GM23338 (cell line): ENCODE data around the gene GIPC2. TPM values are rescaled to one million over a fixed set of nuclear protein-coding genes. Genes with fewer than 3 reads are reported as not detected.
A peak's percentile ranks its signal among the peaks of the same experiment; 100 is the strongest.

Experiments
- ATAC-seq: fragments of 200-7000 bp; cut with Tn5 transposase; 3 replicates; pipeline ENCODE4 v1.9.1; 2020
- DNase-seq: peaks from one replicate; pipeline ENCODE4 v3.0.0-alpha.2; 2015; ENCODE audit warnings: low spot score
- H2AFZ ChIP-seq: fragments of 200-600 bp; sonication (generic); 2 replicates; pipeline ENCODE4 v1.8.0; 2016; ENCODE audit warnings: antibody characterized with exemption, mild to moderate bottlenecking, moderate library complexity
- H3F3A ChIP-seq: fragments of 200-600 bp; sonication (generic); replicated peaks from 2 replicates; pipeline ENCODE4 v1.8.0; 2017; ENCODE audit warnings: antibody characterized with exemption, mixed run types, low read depth
- H3K27ac ChIP-seq: fragments of 200-600 bp; sonication (generic); 2 replicates; pipeline ENCODE4 v1.6.1; 2016; ENCODE audit warnings: low read depth
- H3K27me3 ChIP-seq: fragments of 200-600 bp; sonication (generic); 2 replicates; pipeline ENCODE4 v1.8.0; 2016; ENCODE audit warnings: mild to moderate bottlenecking, mixed run types, moderate library complexity; ENCODE audit not compliant: insufficient read depth
- H3K36me3 ChIP-seq: fragments of 200-600 bp; sonication (generic); 2 replicates; pipeline ENCODE4 v1.8.0; 2016; ENCODE audit warnings: mild to moderate bottlenecking; ENCODE audit not compliant: insufficient read depth
- H3K4me1 ChIP-seq: fragments of 200-600 bp; sonication (generic); 2 replicates; pipeline ENCODE4 v1.8.0; 2016; ENCODE audit warnings: mild to moderate bottlenecking, moderate library complexity; ENCODE audit not compliant: insufficient read depth
- H3K4me2 ChIP-seq: fragments of 200-600 bp; sonication (generic); 2 replicates; pipeline ENCODE4 v1.7.1; 2017; ENCODE audit warnings: mixed run types
- H3K4me3 ChIP-seq: fragments of 200-600 bp; sonication (generic); 2 replicates; pipeline ENCODE4 v1.6.1; 2016; ENCODE audit warnings: mixed run types
- H3K79me2 ChIP-seq: fragments of 200-600 bp; sonication (generic); replicated peaks from 2 replicates; pipeline ENCODE4 v1.8.0; 2017; ENCODE audit warnings: mild to moderate bottlenecking; ENCODE audit not compliant: insufficient read depth
- H3K9me2 ChIP-seq: fragments of 200-600 bp; sonication (generic); 2 replicates; pipeline ENCODE4 v1.8.0; 2017; ENCODE audit not compliant: insufficient read depth
- H4K20me1 ChIP-seq: fragments of 200-600 bp; sonication (generic); replicated peaks from 2 replicates; pipeline ENCODE4 v1.8.0; 2017; ENCODE audit warnings: mild to moderate bottlenecking; ENCODE audit not compliant: insufficient read depth
- H3K27ac Mint-ChIP-seq: 2 replicates; pipeline ENCODE4 v1.8.0; 2020; ENCODE audit warnings: inconsistent platforms, mild to moderate bottlenecking, moderate library complexity, mixed read lengths
- H3K27me3 Mint-ChIP-seq: 3 replicates; pipeline ENCODE4 v1.8.0; 2022; ENCODE audit warnings: low read depth, mild to moderate bottlenecking, moderate library complexity, mixed read lengths, inconsistent platforms; ENCODE audit not compliant: insufficient read depth, poor library complexity
- H3K36me3 Mint-ChIP-seq: 3 replicates; pipeline ENCODE4 v1.8.0; 2021; ENCODE audit warnings: low read depth, mild to moderate bottlenecking, inconsistent platforms, moderate library complexity, mixed read lengths
- H3K4me1 Mint-ChIP-seq: 3 replicates; pipeline ENCODE4 v1.8.0; 2020; ENCODE audit warnings: mild to moderate bottlenecking, inconsistent platforms, mixed read lengths
- H3K4me3 Mint-ChIP-seq: 3 replicates; pipeline ENCODE4 v1.8.0; 2021; ENCODE audit warnings: moderate library complexity, mild to moderate bottlenecking, inconsistent platforms, mixed read lengths
- H3K9me3 Mint-ChIP-seq: 3 replicates; pipeline ENCODE4 v1.8.0; 2020; ENCODE audit warnings: moderate library complexity, mild to moderate bottlenecking, inconsistent platforms, mixed read lengths
- CTCF ChIP-seq, 2 experiments: fragments of 200-600 bp in 1 of 2; sonication (generic) in 1 of 2; conservative IDR thresholded peaks; 2 replicates each; pipeline versions ENCODE4 v1.5.1 to v1.6.1; 2016 to 2017; ENCODE audit warnings: antibody characterized with exemption in 2 of 2, low read depth in 2 of 2, mild to moderate bottlenecking in 2 of 2, moderate library complexity in 1 of 2
- ETS1 ChIP-seq: IDR thresholded peaks from 2 replicates; pipeline ENCODE4 v1.6.1; 2016; ENCODE audit warnings: antibody characterized with exemption
- NANOG ChIP-seq: IDR thresholded peaks from 2 replicates; pipeline ENCODE4 v1.6.1; 2016; ENCODE audit warnings: antibody characterized with exemption, borderline replicate concordance
- POLR2AphosphoS5 ChIP-seq: IDR thresholded peaks from 2 replicates; pipeline ENCODE4 v1.6.1; 2016; ENCODE audit warnings: antibody characterized with exemption, low read depth
- STAT1 ChIP-seq: IDR thresholded peaks from one replicate; pipeline ENCODE4 v1.6.1; 2016; ENCODE audit warnings: antibody characterized with exemption; ENCODE audit not compliant: unreplicated experiment
- polyA plus RNA-seq: library from polyadenylated mRNA; unstranded; fragments of >200 nt; fragmentation: Nextera tagmentation; extraction: Ambion mirVana; gene quantifications from 2 replicates; pipeline ENCODE4 v1.2.1, GENCODE V29; 2016
- small RNA-seq: library from RNA; depleted of rRNA; stranded (forward); fragments of <200 nt; gene quantifications from one replicate; pipeline ENCODE3, GENCODE V24; 2014; ENCODE audit warnings: low replicate concordance
- total RNA-seq: library from RNA; depleted of rRNA; stranded (reverse); fragments of >200 nt; shearing (Covaris generic); gene quantifications from 2 replicates; pipeline ENCODE4 v1.2.3, GENCODE V29; 2014; rRNA removed

GIPC2 gene
- total and polyA plus RNA-seq, 2 experiments from 2014 or later = 1.2 to 1.5 TPM

GRCh38 chr1:78178816-78179215 lies 133.1 kb downstream of the GIPC2 start (continued):
- no peak for TF ChIP-seq CTCF (conservative IDR thresholded peaks at IDR 0.05; ENCODE audit: low read depth in 2 of 2)
- no peak for TF ChIP-seq STAT1

- no peak for ATAC-seq
- Mint-ChIP-seq H3K4me1 (no peaks in the 10 kb centered on the region), H3K27me3 (no peaks in the 10 kb centered on the region), H3K4me3 (no peak overlapping the region), H3K36me3 (no peaks in the 10 kb centered on the region), H3K9me3 (no peaks in the 10 kb centered on the region; the same call in 2 of the 3 replicates), H3K27ac (no peak overlapping the region)
- H3K4me2 ChIP-seq = no peak overlapping the region
- DNase-seq = no peak
- no peak overlapping the region for H2AFZ ChIP-seq
- H3K27me3 ChIP-seq = no peaks in the 10 kb centered on the region
- TF ChIP-seq NANOG (no peak), POLR2AphosphoS5 (no peak), ETS1 (no peak)
- no peaks in the 10 kb centered on the region for H3K4me1 ChIP-seq
- H3K36me3 ChIP-seq = no peaks in the 10 kb centered on the region
- H3F3A ChIP-seq = no peaks in the 10 kb centered on the region
- no peaks in the 10 kb centered on the region; the same call in 1 of the 2 replicates for H3K9me2 ChIP-seq
- no peak overlapping the region for H3K27ac ChIP-seq
- H3K4me3 ChIP-seq = no peak overlapping the region
- H3K79me2 ChIP-seq = no peaks in the 10 kb centered on the region
- H4K20me1 ChIP-seq = no peaks in the 10 kb centered on the region
These were observed 138.8 kb downstream of the GIPC2 start for GRCh38 chr1:78184460-78185072.

Small RNA genes within 50 kb of the gene (small RNA-seq; reads per million reads assigned to genes)
- 1.7 reads per million, percentile 77 among the genes with 10 or more reads in this experiment for gene AC103591.3
- gene RNA5SP22 = not detected
- gene RNU6-1102P = not detected

Other genes starting within 250 kb of the GIPC2 start
- 2.6 and 3.8 TPM in 2 replicates for gene NEXN, start 157.3 kb upstream of the GIPC2 start, total RNA-seq
- 11.8 and 12.2 TPM in 2 replicates for gene NEXN, start 157.3 kb upstream of the GIPC2 start, polyA plus RNA-seq
- gene FUBP1, start 66.9 kb upstream of the GIPC2 start, total RNA-seq = 308 and 321 TPM in 2 replicates
- 194 and 212 TPM in 2 replicates for gene FUBP1, start 66.9 kb upstream of the GIPC2 start, polyA plus RNA-seq
- gene DNAJB4, start 41.0 kb upstream of the GIPC2 start, total RNA-seq = 12.9 and 14.1 TPM in 2 replicates
- 8.2 and 12.4 TPM in 2 replicates for gene DNAJB4, start 41.0 kb upstream of the GIPC2 start, polyA plus RNA-seq